Breast epithelium (tissue), 4 donors: ENCODE measurements around the gene CBFA2T3. TPM values are rescaled to one million over a fixed set of nuclear protein-coding genes. Genes with fewer than 3 reads are reported as not detected.

Experiments used
- DNase-seq, 2 donors: peaks; one replicate each; pipeline ENCODE4 v3.0.0-alpha.2; 2019; ENCODE audit warnings: low spot score in 2 of 2
- H3K27ac ChIP-seq, 2 donors: fragments of 200-600 bp; sonication (generic) in 1 of 2; one replicate each; pipeline ENCODE4 v1.5.1; 2016 to 2019; ENCODE audit warnings: mild to moderate bottlenecking in 1 of 2
- H3K27me3 ChIP-seq, 2 donors: fragments of 200-600 bp; sonication (generic) in 1 of 2; one replicate each; pipeline versions ENCODE4 v1.5.1 to v1.6.0; 2017 to 2019; ENCODE audit warnings: control low read depth in 1 of 2, mild to moderate bottlenecking in 1 of 2
- H3K36me3 ChIP-seq: fragments of 200-600 bp; one replicate; pipeline ENCODE4 v1.5.1; 2019
- H3K4me1 ChIP-seq, 2 donors: fragments of 200-600 bp; sonication (generic); one replicate each; pipeline ENCODE4 v1.5.1; 2016 to 2019; ENCODE audit warnings: control low read depth in 1 of 2
- H3K4me3 ChIP-seq, 3 donors: fragments of 200-600 bp; sonication (generic); 1 replicate in 2 of 3; 2 replicates in 1 of 3; pipeline ENCODE4 v1.5.1; 2016 to 2019; ENCODE audit warnings: mild to moderate bottlenecking in 3 of 3, moderate library complexity in 2 of 3
- H3K9me3 ChIP-seq, 2 donors: fragments of 200-600 bp; sonication (generic) in 1 of 2; one replicate each; pipeline ENCODE4 v1.5.1; 2016 to 2019; ENCODE audit warnings: control low read depth in 1 of 2
- CTCF ChIP-seq, 3 donors: fragments of 450-650 bp; IDR thresholded peaks; one replicate each; pipeline ENCODE4 v1.5.1; 2016 to 2017; ENCODE audit warnings: antibody characterized with exemption in 3 of 3, mild to moderate bottlenecking in 3 of 3, moderate library complexity in 3 of 3
- POLR2A ChIP-seq: fragments of 450-650 bp; IDR thresholded peaks from one replicate; pipeline ENCODE4 v1.6.1; 2016; ENCODE audit warnings: antibody characterized with exemption, mild to moderate bottlenecking, moderate library complexity
- POLR2AphosphoS5 ChIP-seq, 3 donors: sonication (generic); formaldehyde crosslinking; IDR thresholded peaks; one replicate each; pipeline ENCODE4 v1.6.1; 2017; ENCODE audit warnings: antibody characterized with exemption in 3 of 3
- intact Hi-C: fragments of 100-400 bp; cut with DNase I; formaldehyde crosslinking; loops from one replicate; pipeline ENCODE4 v1.15.1; 2023; ENCODE audit warnings: low total_unique reads
- total RNA-seq, 3 donors: library from RNA; depleted of rRNA; stranded (reverse); fragments of >200 nt; gene quantifications; one replicate each; pipeline ENCODE4 v1.1.0, GENCODE V29; 2016

CBFA2T3 gene
- total RNA-seq, 3 donors from 2014 or later, result 0.64 to 2.3 (median 0.88) TPM

DNA sequence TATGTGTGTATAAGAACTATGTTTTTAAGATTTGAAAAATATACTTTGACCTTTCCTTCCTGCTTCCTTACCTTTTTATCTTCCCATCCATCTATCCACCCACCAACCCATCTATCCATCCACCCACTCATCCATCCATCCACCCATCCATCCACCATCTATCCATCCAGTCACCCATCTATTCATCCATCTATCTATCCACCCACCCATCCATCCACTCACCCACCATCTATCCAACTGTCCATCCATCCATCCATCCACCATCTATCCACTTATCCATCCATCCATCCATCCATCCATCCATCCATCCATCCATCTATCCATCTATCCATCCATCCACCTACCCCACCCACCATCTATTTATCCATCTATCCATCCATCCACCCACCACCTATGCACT is 12.4 kb downstream of the CBFA2T3 start:
- intact Hi-C loops, result no loop called here
- peaks cover 0 to 47% of the 10 kb centered on the region in 2 donors for H3K27me3 ChIP-seq
- H3K4me1 ChIP-seq, result no peaks in the 10 kb centered on the region
- TF ChIP-seq POLR2A (no peak), POLR2AphosphoS5 (IDR thresholded peaks at IDR 0.05) (no peak), CTCF (IDR thresholded peaks at IDR 0.05) (no peak)
- no peaks in the 10 kb centered on the region for H3K9me3 ChIP-seq
- no peak overlapping the region for H3K4me3 ChIP-seq
- no peak overlapping the region for H3K27ac ChIP-seq
- no peak for DNase-seq
- H3K36me3 ChIP-seq, result no peaks in the 10 kb centered on the region

DNA sequence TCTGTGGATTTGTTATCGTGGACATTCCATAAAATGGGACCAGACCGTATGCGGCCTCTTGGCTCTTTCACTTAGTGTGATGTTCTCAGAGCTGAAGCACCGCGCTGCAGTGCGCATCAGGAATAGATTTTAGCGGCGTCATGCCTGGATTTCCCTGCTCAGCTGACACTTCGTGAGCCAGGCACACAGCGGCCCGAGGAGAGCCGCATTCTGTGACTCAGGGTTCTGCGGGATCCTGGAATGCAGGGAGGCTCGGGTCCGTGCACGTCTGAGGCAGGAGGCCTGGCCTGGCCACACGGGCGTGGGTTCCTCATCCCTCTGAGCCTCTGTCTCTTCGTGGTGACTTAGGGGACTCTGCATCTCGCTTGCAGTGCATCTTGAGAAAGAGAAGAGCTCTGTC is 13.4 kb downstream of the CBFA2T3 start:
- no peak overlapping the region for H3K4me3 ChIP-seq
- H3K27ac ChIP-seq, result no peak overlapping the region
- TF ChIP-seq POLR2A (no peak), POLR2AphosphoS5 (IDR thresholded peaks at IDR 0.05) (no peak), CTCF (IDR thresholded peaks at IDR 0.05) (no peak)
- H3K27me3 ChIP-seq, result peaks cover 0 to 46% of the 10 kb centered on the region in 2 donors
- no peaks in the 10 kb centered on the region for H3K9me3 ChIP-seq
- H3K36me3 ChIP-seq, result no peaks in the 10 kb centered on the region
- intact Hi-C loops, result no loop called here
- DNase-seq, result no peak
- no peaks in the 10 kb centered on the region for H3K4me1 ChIP-seq

DNA sequence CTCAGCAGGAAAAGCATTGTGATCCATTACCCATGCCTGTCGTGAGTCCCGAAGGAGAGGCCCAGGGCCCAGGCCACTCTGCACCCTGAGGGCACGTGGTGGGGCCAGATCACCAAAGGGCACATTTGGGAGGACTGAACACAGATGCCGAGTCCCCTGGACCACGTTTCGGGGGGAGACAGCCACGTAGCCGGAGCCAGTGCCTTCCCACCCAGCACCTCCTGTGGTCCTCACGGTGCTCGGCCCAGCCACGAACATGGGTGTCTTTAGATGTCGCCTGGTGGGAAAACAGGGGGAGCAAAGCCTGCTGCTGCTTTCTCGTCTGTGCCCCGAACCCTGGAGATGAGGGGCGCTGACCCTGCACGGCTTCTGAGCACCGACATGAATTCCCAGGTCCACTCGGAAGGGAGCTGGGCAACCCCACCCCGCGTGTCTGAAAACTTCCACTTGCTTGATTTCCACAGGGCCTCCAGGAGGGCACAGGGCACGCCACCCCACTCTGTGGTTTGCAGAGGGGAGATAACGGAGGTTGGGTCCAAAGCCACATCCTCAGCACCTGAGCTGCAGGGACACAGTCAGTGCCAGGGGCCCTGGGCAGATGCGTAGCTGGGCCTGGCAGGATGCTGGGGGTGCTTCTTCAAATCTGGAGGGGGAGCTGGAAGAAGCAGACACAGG is 14.4 kb downstream of the CBFA2T3 start:
- H3K9me3 ChIP-seq, result no peaks in the 10 kb centered on the region
- H3K27ac ChIP-seq, result no peak overlapping the region
- no peak overlapping the region for H3K4me3 ChIP-seq
- no peaks in the 10 kb centered on the region for H3K36me3 ChIP-seq
- H3K4me1 ChIP-seq, result no peaks in the 10 kb centered on the region
- H3K27me3 ChIP-seq, result peaks cover 0 to 44% of the 10 kb centered on the region in 2 donors
- no peak for DNase-seq
- intact Hi-C loops, result no loop called here
- TF ChIP-seq POLR2AphosphoS5 (IDR thresholded peaks at IDR 0.05), result no peak
- TF ChIP-seq CTCF (IDR thresholded peaks at IDR 0.05), result no peak
- no peak for TF ChIP-seq POLR2A

DNA sequence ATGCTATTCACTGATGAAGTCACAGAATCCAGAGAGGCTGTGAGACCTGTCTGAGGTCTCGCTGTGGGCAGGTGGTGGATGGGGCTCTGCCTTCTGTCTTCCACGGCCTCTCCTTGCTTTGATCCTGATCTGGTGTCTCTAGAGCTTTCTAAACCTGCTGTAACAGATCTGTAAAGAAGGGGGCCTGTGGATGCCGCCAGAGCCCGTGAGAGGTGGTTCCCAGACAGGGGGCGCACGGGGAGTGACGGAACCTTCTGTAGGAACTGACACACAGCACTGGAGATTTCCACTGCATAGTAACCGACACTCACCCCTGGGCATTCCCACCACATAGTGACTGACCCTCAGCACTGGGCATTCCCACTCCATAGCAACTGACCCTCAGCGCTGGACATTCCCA is 16.0 kb downstream of the CBFA2T3 start:
- H3K4me1 ChIP-seq, result no peaks in the 10 kb centered on the region
- TF ChIP-seq POLR2A (no peak), CTCF (IDR thresholded peaks at IDR 0.05) (no peak), POLR2AphosphoS5 (IDR thresholded peaks at IDR 0.05) (no peak)
- H3K36me3 ChIP-seq, result no peaks in the 10 kb centered on the region
- no peaks in the 10 kb centered on the region for H3K9me3 ChIP-seq
- no peak for DNase-seq
- no peak overlapping the region for H3K4me3 ChIP-seq
- intact Hi-C loops, result no loop called here
- peaks cover 0 to 44% of the 10 kb centered on the region in 2 donors for H3K27me3 ChIP-seq
- no peak overlapping the region for H3K27ac ChIP-seq

GRCh38 chr16:88960516-88960915 is 16.5 kb downstream of the CBFA2T3 start:
- Histone ChIP-seq H3K27ac (no peak overlapping the region), H3K9me3 (no peaks in the 10 kb centered on the region), H3K4me1 (no peaks in the 10 kb centered on the region), H3K4me3 (no peak overlapping the region), H3K27me3 (peaks cover 0 to 43% of the 10 kb centered on the region in 2 donors), H3K36me3 (no peaks in the 10 kb centered on the region)
- TF ChIP-seq CTCF (IDR thresholded peaks at IDR 0.05) (no peak), POLR2AphosphoS5 (IDR thresholded peaks at IDR 0.05) (no peak), POLR2A (no peak)
- DNase-seq, result no peak
- intact Hi-C loops, result no loop called here
